HCT116 (cell line): Measurements from ENCODE around the gene GNB2. TPM values are rescaled to one million over a fixed set of nuclear protein-coding genes. Genes with fewer than 3 reads are reported as not detected.

Experiments
- ATAC-seq: fragments of 200-7000 bp; cut with Tn5 transposase; 2 replicates; pipeline ENCODE4 v1.9.1; 2020; ENCODE audit warnings: mild to moderate bottlenecking, moderate library complexity
- BruUV-seq: library from RNA; stranded (reverse); fragments of 400-500 nt; replicated peaks from 2 replicates; lab custom pipeline; 2021; lab: Mats Ljungman, UMichigan
- CTCF ChIA-PET: fragments of 300-600 bp; sonication (Branson Sonifier 250); formaldehyde crosslinking; loops from one replicate; lab custom pipeline; 2021; ENCODE audit warnings: antibody characterized with exemption; lab: Charles Lee
- POLR2A ChIA-PET: fragments of 300-600, 350-600 bp; sonication (Branson Sonifier 250); formaldehyde crosslinking; loops from one replicate; lab custom pipeline; 2021; ENCODE audit warnings: antibody characterized with exemption; lab: Charles Lee
- RAD21 ChIA-PET, 2 experiments: fragments of 300-600 bp; sonication (Branson Sonifier 250); formaldehyde crosslinking; loops; one replicate each; lab custom pipeline; 2023; ENCODE audit warnings: low total read pairs in 2 of 2; ENCODE audit not compliant: uncharacterized antibody in 2 of 2, unreplicated experiment in 2 of 2, low non-redundant PET in 1 of 2; lab: Charles Lee
- DNase-seq: peaks from one replicate; pipeline ENCODE4 v3.0.0-alpha.2; 2010; ENCODE audit warnings: low read depth, low spot score
- H2AFZ ChIP-seq: fragments of 200-600 bp; shearing (Covaris generic), sonication (generic); 2 replicates; pipeline ENCODE4 v1.6.1; 2017; ENCODE audit warnings: low read depth, mixed run types, mixed read lengths, antibody characterized with exemption, low read length; ENCODE audit not compliant: poor library complexity, severe bottlenecking
- H3K27ac ChIP-seq: 2 replicates; pipeline ENCODE4 v1.5.1; 2012; ENCODE audit warnings: low read depth, low read length
- H3K27me3 ChIP-seq: fragments of 200-600 bp; sonication (generic); 2 replicates; pipeline ENCODE4 v1.6.1; 2016; ENCODE audit warnings: mixed run types, low read length, mixed read lengths; ENCODE audit not compliant: insufficient read depth
- H3K36me3 ChIP-seq, 2 experiments: fragments of 200-500 bp in 1 of 2; fragments of 200-600 bp in 1 of 2; sonication (Bioruptor generic) in 1 of 2; sonication (generic) in 1 of 2; 2 replicates each; pipeline versions ENCODE4 v1.5.1 to v1.6.1; 2014 to 2016; ENCODE audit warnings: low read length in 2 of 2, inconsistent platforms in 1 of 2, mixed read lengths in 1 of 2, mixed run types in 1 of 2; ENCODE audit not compliant: insufficient read depth in 2 of 2, control insufficient read depth in 1 of 2
- H3K4me1 ChIP-seq, 2 experiments: fragments of 200-600 bp in 1 of 2; sonication (generic) in 1 of 2; 2 replicates each; pipeline versions ENCODE4 v1.5.1 to v1.6.1; 2012 to 2017; ENCODE audit warnings: low read length in 2 of 2, inconsistent platforms in 1 of 2, mild to moderate bottlenecking in 1 of 2, mixed read lengths in 1 of 2, mixed run types in 1 of 2, moderate library complexity in 1 of 2; ENCODE audit not compliant: insufficient read depth in 2 of 2, control insufficient read depth in 1 of 2
- H3K4me2 ChIP-seq: fragments of 200-600 bp; sonication (generic); 2 replicates; pipeline ENCODE4 v1.6.1; 2017; ENCODE audit warnings: mixed run types, low read length, mixed read lengths
- H3K4me3 ChIP-seq, 2 experiments: fragments of 200-600 bp in 1 of 2; sonication (generic) in 1 of 2; replicated peaks in 1 of 2; 2 replicates each; pipeline ENCODE4 v1.5.1; 2011 to 2016; ENCODE audit warnings: low read length in 2 of 2, control low read depth in 1 of 2, low read depth in 1 of 2, mild to moderate bottlenecking in 1 of 2, mixed read lengths in 1 of 2, mixed run types in 1 of 2
- H3K79me2 ChIP-seq: fragments of 200-600 bp; sonication (generic); 2 replicates; pipeline ENCODE4 v1.6.1; 2017; ENCODE audit warnings: mild to moderate bottlenecking, mixed run types, low read length, moderate library complexity, mixed read lengths; ENCODE audit not compliant: insufficient read depth
- H3K9ac ChIP-seq: fragments of 200-600 bp; sonication (generic); 2 replicates; pipeline ENCODE4 v1.6.1; 2016; ENCODE audit warnings: low read length, mixed read lengths
- H3K9me2 ChIP-seq: fragments of 200-600 bp; sonication (generic), shearing (Covaris generic); 2 replicates; pipeline ENCODE4 v1.6.1; 2017; ENCODE audit warnings: mixed run types, mild to moderate bottlenecking, moderate library complexity; ENCODE audit not compliant: insufficient read depth
- H3K9me3 ChIP-seq, 2 experiments: fragments of 200-500 bp in 1 of 2; fragments of 200-600 bp in 1 of 2; sonication (Bioruptor generic) in 1 of 2; sonication (generic) in 1 of 2; 2 replicates each; pipeline ENCODE4 v1.6.1; 2014 to 2017; ENCODE audit warnings: low read length in 2 of 2, mixed read lengths in 2 of 2, inconsistent platforms in 1 of 2, low read depth in 1 of 2, mild to moderate bottlenecking in 1 of 2, mixed run types in 1 of 2, moderate library complexity in 1 of 2; ENCODE audit not compliant: control insufficient read depth in 1 of 2, insufficient read depth in 1 of 2
- H4K20me1 ChIP-seq: fragments of 200-600 bp; sonication (generic), shearing (Covaris generic); 2 replicates; pipeline ENCODE4 v1.6.1; 2017; ENCODE audit warnings: mixed run types, mild to moderate bottlenecking, moderate library complexity; ENCODE audit not compliant: insufficient read depth
- CTCF ChIP-seq, 3 experiments: fragments of 200-600 bp in 1 of 3; sonication (generic) in 1 of 3; IDR thresholded peaks in 2 of 3; conservative IDR thresholded peaks in 1 of 3; 2 replicates each; pipeline ENCODE4 v1.5.1; 2012 to 2017; ENCODE audit warnings: low read depth in 2 of 3, low read length in 2 of 3, antibody characterized with exemption in 1 of 3, borderline replicate concordance in 1 of 3, control low read depth in 1 of 3, mild to moderate bottlenecking in 1 of 3, mixed read lengths in 1 of 3, mixed run types in 1 of 3, moderate library complexity in 1 of 3; ENCODE audit not compliant: insufficient read depth in 1 of 3
- EGR1 ChIP-seq: IDR thresholded peaks from 2 replicates; pipeline ENCODE4 v1.6.1; 2012; ENCODE audit warnings: low read depth
- ELF1 ChIP-seq: IDR thresholded peaks from 2 replicates; pipeline ENCODE4 v1.6.1; 2012; ENCODE audit warnings: low read depth, borderline replicate concordance
- JUND ChIP-seq: IDR thresholded peaks from 2 replicates; pipeline ENCODE4 v1.6.1; 2012
- REST ChIP-seq: IDR thresholded peaks from 2 replicates; pipeline ENCODE4 v1.6.1; 2012; ENCODE audit warnings: low read depth
- intact Hi-C: fragments of 100-400 bp; cut with micrococcal nuclease; formaldehyde crosslinking; loops from 2 replicates; pipeline ENCODE4 v1.10.0; 2022
- total RNA-seq: library from RNA; stranded (reverse); gene quantifications from one replicate; pipeline ENCODE4 v1.2.1, GENCODE V29; 2021; ENCODE audit not compliant: unreplicated experiment

The GNB2 gene
- total RNA-seq, 1 experiment from 2014 or later: 246 TPM

DNA sequence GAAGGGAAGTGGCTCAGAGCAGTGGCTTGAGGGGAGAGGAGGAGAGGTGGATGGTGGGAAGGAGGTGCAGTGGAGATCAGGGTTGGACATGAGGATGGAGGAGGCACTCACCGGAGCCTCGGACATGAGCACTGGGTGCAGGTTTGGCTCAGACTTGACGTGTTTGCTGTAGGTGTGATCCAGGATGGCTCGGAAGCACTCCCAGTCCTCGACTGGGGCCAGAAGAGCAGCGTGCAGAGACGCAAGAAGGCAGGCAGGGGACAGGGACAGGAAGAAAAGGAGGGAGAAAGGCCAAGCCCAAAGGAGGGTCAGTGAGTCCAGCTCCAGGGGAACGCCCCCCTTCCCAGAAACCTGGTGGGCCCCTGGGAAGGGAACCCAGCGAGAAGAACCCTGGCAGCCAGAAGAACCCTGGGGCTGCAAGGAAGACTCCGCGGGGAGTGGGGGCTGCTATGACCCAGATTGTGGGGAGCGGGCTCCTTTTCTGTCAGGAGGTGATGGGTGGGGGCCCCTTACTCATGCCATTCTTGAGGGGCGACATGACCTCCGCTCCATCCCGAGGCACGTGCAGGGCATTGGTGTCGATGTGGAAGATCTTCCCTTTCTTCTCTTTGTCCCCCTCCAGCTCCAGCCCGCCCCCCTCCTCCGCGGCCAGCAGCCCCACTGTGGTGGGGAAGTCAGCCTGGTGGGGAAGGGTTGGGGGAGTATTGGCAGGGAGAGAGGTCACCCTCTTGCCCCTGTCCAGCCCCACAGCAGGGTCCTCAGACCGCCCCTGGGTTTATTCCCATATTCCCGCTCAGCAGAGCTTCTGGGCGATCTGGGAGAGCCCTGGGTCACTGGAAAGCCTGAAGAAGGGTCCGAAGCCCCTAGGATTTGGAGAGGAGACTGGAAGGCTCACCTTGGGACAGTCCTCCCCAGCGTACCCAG is 18.4 kb upstream of the GNB2 start:
- H3K4me3 ChIP-seq: no peak overlapping the region
- H4K20me1 ChIP-seq: no peaks in the 10 kb centered on the region
- H3K9me3 ChIP-seq: no peaks in the 10 kb centered on the region
- no peaks in the 10 kb centered on the region for H3K36me3 ChIP-seq
- no peak for DNase-seq
- ChIA-PET CTCF (no interaction called here), POLR2A (no interaction called here), RAD21 (no interaction called here)
- no peak for ATAC-seq
- no peaks in the 10 kb centered on the region for H3K9me2 ChIP-seq
- H3K79me2 ChIP-seq: no peaks in the 10 kb centered on the region
- no peaks in the 10 kb centered on the region for H3K4me1 ChIP-seq
- no peaks in the 10 kb centered on the region for H3K27me3 ChIP-seq
- intact Hi-C loops: no loop called here
- H2AFZ ChIP-seq: no peak overlapping the region
- TF ChIP-seq CTCF (IDR thresholded peaks at IDR 0.05 in 2 of 3, conservative IDR thresholded peaks at IDR 0.05 in 1 of 3; ENCODE audit: borderline replicate concordance in 1 of 3, insufficient read depth in 1 of 3, low read depth in 2 of 3, low read length in 2 of 3): no peak
- TF ChIP-seq, all 23 proteins: peak for 0
- no TSS peak for BruUV-seq
- no peak overlapping the region for H3K9ac ChIP-seq
- H3K4me2 ChIP-seq: no peak overlapping the region
- H3K27ac ChIP-seq: no peak overlapping the region

DNA sequence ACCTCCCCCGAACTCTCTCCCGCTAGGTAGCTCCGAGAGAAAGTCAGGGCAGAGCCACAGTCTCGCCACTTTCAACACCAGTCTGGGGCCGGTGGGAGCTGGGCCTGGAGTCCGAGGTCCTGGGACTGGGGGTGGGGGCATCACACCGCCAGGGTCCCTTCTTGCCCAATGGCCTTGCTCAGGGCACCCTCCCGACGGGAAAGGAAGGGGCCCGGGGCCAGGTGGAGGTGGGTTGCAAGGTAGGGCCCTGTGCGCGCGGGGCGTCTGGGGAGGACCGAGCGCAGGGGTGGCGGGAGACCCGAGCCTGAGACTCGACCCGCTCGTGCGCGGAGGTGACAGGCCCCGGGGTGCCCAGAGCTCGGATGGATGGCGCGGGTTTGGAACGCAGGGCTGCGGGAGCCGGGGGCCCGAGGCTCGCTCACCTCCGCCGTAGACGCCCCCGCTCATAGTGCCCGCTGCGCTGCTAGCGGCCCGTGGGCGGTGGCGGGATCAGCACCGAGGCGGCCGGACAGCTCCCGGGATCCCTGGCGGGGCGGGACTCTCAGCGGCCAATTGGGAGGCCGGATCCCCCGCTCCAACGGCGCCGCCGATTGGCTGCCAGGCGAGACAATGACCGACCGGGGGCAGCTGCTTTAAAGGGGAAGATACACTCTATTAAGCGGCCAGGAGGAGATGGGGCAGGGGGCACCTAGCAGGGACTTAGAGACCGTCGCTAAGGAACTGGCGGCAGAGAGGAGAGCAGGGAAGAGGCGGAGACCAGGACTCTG is 17.4 kb upstream of the GNB2 start, which contains the start of gene ACTL6B:
ACTL6B (minus strand) TSS at position 541 of the 767 bp plus-strand sequence; CDS start at position 447, 94 bp downstream.
- BruUV-seq: no TSS peak
- no peak within 1 kb of the TSS for H3K4me3 ChIP-seq
- H3K9me3 ChIP-seq: no peaks in the 10 kb centered on the region
- no peak for DNase-seq
- no peaks in the 10 kb centered on the region for H4K20me1 ChIP-seq
- no peak within 1 kb of the TSS for H2AFZ ChIP-seq
- H3K9ac ChIP-seq: no peak within 1 kb of the TSS
- ChIA-PET RAD21 (no interaction called here), POLR2A (no interaction called here), CTCF (no interaction called here)
- H3K36me3 ChIP-seq: no peaks in the 10 kb centered on the region
- ATAC-seq: peak; percentile 80
- no peaks in the 10 kb centered on the region for H3K27me3 ChIP-seq
- peak; percentile 79 for TF ChIP-seq REST
- TF ChIP-seq EGR1: peak; percentile 47; the same call in 1 of the 2 replicates
- no peak for TF ChIP-seq JUND
- TF ChIP-seq ELF1: no peak
- H3K27ac ChIP-seq: no peak within 1 kb of the TSS
- intact Hi-C loops: no loop called here
- no peaks in the 10 kb centered on the region for H3K4me1 ChIP-seq
- no peak within 1 kb of the TSS for H3K4me2 ChIP-seq
- no peaks in the 10 kb centered on the region for H3K79me2 ChIP-seq
- no peaks in the 10 kb centered on the region for H3K9me2 ChIP-seq
